NCI-H2196 treated with DMSO at 0.1 percent for 48 hours (cell line): ENCODE data around the gene IFT25.
"Not testable (repeated sequence)": the region's sequence is repeated elsewhere in the genome, so short reads cannot be mapped to it uniquely, and the experiment has no call there.

ENCODE experiments used
- DNase-seq: peaks from one replicate; lab custom pipeline; 2025; ENCODE audit not compliant: unreplicated experiment; lab: John Stamatoyannopoulos, UW

Gene IFT25

DNA sequence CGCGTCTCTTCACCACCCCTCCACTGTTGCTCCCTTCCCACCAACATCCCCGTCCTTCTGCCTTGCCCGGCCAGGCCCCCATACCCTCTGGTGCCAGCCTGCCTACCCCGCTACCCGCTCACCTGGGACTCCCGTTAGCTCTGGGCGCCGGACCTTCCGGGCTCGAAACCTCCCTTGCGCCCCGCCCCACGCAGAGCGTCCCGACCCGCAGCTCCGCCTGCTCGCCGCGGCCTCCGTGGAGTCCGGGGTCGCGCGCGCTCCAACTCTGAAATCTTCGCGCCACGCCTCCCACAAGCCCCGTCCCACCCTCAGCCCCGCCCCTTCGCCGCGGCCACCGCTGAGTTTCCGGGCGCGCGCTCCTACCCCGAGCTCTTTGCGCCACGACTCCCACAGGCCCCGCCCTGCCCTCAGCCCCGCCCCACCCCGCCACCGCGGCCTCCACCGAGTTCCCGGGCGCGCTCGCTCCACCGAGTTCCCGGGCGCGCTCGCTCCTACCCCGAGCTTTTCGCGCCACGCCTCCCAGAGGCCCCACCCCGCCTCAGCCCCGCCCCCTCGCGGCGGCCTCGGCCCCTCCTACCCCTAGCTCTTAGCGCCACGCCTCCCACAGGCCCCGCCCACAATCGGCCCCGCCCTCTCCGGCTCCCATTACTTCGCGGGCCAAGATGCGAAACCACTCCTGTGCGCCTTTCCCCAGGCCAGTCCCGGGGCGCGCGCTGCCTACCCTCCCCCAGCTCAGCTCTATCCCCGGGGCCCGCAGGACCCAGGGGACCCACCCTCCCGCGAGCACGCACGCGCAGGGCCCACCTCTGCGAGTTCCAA is at the start of gene IFT25:
IFT25 (minus strand) TSS at position 267 of the 819 bp plus-strand sequence. CDS start 5,617 bp downstream, outside the sequence.
- DNase-seq, result peak; percentile 96

DNA sequence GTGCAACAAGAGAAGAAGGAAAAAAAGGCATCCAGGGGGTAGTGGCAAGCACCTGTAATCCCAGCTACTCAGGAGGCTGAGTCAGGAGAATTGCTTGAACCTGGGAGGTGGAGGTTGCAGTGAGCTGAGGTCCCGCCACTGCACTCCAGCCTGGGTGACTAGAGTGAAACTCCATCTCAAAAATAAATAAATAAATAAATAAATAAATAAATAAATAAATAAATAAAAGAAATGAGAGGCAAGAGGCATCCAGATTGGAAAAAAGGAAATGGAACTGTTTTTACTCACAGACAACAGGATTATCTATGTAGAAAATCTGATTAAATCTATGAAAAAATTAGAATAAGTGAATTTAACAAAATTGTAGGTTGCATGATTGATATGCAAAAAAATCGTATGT is 49.0 kb upstream of the IFT25 start:
- not testable (repeated sequence) for DNase-seq

GRCh38 chr1:53992085-53992874 is 46.8 kb upstream of the IFT25 start:
- DNase-seq, result no peak

- no peak for DNase-seq
These were observed 42.4 kb upstream of the IFT25 start for GRCh38 chr1:53987880-53988279.

DNA sequence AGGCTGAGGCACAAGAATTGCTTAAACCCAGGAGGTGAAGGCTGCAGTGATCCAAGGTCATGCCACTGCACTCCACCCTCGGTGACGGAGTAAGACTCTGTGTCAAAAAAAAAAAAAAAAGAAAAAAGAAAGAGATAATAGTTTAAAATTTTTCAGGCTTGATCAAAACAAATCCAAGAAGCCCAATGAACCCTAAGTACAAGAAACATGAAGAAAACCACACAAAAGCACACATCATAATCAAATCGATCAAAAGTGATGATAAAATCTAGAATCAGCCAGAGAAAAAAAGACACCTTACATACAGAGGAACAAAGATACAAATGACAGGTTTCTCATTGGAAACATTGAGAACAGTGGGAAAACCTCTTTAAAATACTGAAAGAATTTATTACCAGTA is 41.0 kb upstream of the IFT25 start:
- DNase-seq, result no peak

- DNase-seq, result no peak
These were observed 39.2 kb upstream of the IFT25 start for GRCh38 chr1:53984726-53985125.

- no peak for DNase-seq
These were observed 37.2 kb upstream of the IFT25 start for GRCh38 chr1:53982763-53983104.

DNA sequence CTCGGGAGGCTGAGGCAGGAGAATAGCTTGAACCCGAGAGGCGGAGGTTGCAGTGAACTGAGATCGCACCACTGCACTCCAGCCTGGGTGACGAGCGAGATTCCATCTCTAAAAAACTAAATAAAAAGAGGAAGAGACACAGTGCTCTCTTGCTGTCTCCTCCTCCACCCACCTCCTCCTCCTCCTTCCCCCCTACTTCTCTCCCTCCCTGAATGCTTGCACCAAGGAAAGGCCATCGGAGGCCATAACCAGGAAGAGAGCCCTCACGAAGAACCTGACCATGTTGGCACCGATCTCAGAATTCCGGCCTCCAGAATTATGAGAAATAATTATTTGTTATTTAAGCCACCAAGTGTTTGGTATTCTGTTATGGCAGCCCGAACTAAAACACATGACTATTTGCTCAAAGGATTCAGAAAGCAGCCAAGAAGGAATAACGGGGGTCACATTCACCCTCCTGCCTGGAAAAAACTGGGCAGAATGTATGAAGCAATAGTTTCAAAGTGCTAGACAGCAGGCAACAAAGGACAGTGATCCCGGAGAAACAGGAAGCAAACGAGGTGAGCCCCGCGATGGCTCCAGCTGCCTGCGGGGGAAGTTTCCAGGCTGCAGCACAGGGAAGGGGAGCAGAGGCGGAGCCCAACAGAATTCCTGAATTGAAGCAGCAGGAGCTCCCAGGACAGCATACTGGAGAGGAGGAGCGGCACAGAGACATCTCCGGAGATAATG is 36.7 kb upstream of the IFT25 start:
- DNase-seq, result no peak

DNA sequence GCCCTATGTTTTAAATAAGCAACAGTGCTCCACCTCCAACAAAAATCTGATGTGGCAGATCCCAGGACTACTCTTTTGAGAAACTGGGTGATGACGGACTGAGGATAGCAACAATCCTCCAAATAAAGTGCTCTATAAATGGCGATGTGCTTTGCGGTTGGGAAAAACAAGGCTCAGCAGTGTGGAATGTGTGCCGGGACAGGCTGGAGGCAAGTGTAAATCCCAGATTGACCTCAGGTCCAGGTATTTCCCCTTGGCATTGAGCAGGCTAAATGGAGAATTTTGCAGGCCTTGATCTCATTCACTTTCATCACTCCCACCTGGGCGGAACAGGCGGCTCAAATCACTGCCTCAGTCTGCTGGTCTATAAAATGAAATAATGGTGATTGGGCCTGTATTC is 35.7 kb upstream of the IFT25 start:
- DNase-seq, result no peak

DNA sequence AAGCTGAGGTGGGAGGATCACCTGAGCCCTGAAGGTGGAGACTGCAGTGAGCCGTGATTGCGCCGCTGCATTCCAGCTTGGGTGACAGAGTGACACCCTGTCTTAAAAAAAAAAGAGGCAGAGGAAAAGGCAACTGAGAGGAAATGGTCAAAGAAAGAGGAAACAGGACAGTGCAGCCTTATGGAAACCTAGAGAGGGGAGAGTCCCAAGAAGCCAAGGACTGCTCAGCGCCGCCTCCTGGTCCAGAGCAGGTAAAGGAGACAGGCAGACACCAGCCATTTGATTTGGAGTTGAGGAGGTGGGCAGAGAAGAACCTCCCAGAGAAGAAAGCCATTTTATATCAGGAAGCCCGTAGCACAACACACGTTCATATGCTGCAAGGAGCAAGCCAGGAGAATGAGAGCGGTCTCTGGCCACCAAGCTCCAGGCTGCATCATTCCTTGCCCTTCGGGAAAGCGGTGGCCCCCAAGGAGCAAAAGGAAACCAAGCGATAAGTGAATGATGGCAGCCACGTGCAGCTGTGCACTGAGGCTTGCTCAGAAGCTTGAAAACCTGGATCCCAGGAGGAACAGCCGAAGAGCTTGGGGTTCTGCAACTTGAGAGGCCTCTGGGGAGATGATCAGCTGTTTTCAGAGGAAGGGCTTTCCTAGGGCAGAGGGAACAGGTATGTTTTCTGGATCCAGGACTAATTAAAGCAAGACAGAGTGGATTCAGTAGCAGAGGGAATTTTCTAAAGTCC is 34.4 kb upstream of the IFT25 start:
- no peak for DNase-seq

DNA sequence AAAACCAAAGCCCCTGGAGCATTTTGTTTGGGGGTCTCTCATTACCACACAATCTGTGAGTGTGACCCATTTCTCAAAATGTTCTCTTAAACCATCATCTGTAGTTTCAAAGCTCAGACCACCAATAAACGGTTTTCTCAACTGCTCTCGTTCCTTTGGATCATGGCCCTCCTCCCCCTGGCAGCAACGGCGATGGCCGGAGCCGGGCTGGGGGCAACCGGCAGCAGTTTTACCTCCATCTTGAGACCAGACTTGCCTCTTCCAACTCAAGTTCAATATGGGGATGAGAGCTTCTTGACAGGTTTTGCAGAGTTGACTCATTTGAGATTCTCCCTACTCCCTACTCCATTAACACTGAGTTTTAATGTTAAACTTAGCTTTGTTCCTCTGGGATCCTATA is 30.4 kb upstream of the IFT25 start:
- DNase-seq, result no peak

DNA sequence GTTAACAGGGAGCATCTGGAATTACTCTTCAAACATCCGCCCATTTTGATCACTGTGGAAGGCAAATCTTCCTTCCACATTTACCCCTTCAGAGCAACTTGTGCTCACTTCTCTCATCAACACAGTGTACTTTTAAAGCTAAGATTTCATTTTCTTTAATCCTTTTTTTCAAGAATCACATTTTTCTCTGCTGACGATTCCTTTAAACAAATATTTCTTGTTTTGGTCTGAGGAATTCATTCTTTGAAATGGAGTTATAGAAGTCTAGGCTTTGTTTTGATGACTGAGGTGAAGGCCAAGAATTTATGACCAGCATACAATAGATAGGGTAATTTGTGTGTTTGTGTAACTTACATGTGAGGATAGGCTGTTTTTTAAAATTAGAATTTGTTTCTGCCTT is 26.2 kb upstream of the IFT25 start:
- no peak for DNase-seq

- not testable (repeated sequence) for DNase-seq
These were observed 23.8 kb upstream of the IFT25 start for GRCh38 chr1:53969323-53969722.

DNA sequence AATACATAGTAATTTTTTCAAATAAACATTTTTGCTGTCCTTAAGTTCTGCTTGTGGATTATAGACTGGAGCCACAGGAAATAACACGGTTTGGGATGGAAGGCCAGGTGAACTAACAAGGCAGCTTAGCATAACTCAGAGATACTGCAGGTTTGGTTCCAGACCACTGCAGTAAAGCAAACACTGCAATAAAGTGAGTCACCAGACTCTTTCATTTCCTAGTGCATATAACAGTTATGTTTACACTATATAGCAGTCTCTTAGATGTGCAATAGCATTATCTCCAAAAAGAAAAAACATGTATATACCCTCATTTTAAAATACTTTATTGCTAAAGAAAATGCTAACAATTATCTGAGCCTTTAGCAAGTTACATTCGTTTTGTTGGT is 22.6 kb upstream of the IFT25 start:
- DNase-seq, result no peak

- no peak for DNase-seq
These were observed 22.1 kb upstream of the IFT25 start for GRCh38 chr1:53967409-53968124.

DNA sequence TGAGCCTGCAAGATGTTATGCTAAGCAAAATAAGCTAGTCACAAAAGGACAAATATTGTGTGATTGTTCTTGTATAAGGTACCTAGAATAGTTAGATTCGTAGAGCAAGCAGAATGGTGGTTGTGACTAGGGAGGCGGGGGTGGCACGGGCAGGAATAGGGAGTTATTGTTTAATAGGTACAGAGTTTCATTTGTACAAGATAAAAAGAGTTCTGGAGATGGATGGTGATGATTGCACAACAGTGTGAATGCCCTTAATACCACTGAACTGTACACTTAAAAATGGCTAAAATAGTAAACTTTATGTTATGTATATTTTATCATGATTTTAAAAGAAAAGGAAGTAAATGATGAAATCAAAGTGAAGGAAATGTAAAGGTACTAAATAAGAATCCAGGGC is 21.3 kb upstream of the IFT25 start:
- DNase-seq, result no peak

GRCh38 chr1:53964109-53964508 is 18.6 kb upstream of the IFT25 start:
- DNase-seq, result no peak

DNA sequence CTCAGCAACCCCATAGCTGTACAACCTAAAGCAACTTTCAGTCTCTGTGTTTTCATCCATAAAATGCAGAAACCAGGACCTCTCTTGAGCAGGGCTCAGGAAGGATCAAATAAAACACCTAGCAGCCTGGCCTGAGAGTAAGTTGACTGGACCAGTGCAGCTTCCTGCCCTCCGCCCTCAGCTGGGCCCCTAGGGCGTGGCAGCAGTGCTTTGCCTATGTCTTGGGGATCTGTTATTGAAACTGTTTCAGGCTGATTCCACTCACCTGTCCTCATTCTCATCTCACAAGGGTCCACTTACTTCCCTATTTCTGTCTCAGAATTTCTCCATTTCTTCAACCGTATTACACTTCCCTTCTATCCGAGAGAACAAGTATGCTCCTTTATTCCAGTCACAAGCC is 18.0 kb upstream of the IFT25 start:
- DNase-seq, result no peak

- DNase-seq, result no peak
These were observed 16.9 kb upstream of the IFT25 start for GRCh38 chr1:53962395-53962794.

DNA sequence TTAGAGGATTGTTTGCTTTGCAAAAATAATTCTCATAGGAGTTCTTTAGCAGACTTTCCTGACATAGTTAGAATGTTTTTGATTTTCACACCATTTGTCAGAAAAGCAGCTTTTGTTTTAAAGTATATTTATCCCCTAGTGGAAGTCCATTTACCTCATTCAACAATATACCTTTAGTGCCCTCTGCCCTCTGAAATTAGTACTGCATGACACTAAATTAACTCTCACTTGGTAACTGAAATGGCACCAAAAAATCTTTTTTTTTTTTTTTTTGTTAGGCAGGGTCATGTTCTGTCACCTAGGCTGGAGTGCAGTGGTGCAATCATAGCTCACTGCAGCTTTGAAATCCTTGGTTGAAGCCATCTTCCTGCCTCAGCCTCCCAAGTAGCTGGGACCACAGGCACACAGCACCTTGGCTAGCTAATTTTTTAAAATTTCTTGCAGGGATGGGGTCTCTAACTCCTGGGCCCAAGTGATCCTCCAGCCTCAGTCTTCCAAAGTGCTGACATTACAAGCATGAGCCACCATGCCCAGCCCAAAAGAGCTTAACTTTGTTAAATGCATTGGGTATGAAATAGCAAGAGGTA is 14.3 kb upstream of the IFT25 start:
- no peak for DNase-seq
